Esophagus (tissue), 2 donors: ENCODE measurements around the gene CTPS1. TPM values are rescaled to one million over a fixed set of nuclear protein-coding genes. Genes with fewer than 3 reads are reported as not detected.

Source experiments
- H3K27ac ChIP-seq, 2 donors: one replicate each; pipeline ENCODE4 v1.5.1; 2013; ENCODE audit warnings: low read depth in 2 of 2, mild to moderate bottlenecking in 2 of 2, inconsistent platforms in 1 of 2, low read length in 1 of 2, moderate library complexity in 1 of 2
- H3K27me3 ChIP-seq, 2 donors: one replicate each; pipeline ENCODE4 v1.6.1; 2013; ENCODE audit warnings: low read length in 2 of 2, control low read depth in 1 of 2, mild to moderate bottlenecking in 1 of 2; ENCODE audit not compliant: insufficient read depth in 2 of 2, control insufficient read depth in 1 of 2
- H3K36me3 ChIP-seq, 2 donors: one replicate each; pipeline ENCODE4 v1.6.1; 2013; ENCODE audit warnings: low read length in 1 of 2; ENCODE audit not compliant: control insufficient read depth in 2 of 2, insufficient read depth in 2 of 2
- H3K4me1 ChIP-seq, 2 donors: one replicate each; pipeline ENCODE4 v1.6.1; 2013; ENCODE audit warnings: low read length in 1 of 2; ENCODE audit not compliant: control insufficient read depth in 2 of 2, insufficient read depth in 2 of 2
- H3K4me3 ChIP-seq, 2 donors: one replicate each; pipeline ENCODE4 v1.5.1; 2013; ENCODE audit warnings: low read length in 2 of 2, mild to moderate bottlenecking in 2 of 2, low read depth in 1 of 2, moderate library complexity in 1 of 2
- H3K9me3 ChIP-seq, 2 donors: one replicate each; pipeline ENCODE4 v1.6.1; 2013; ENCODE audit warnings: mild to moderate bottlenecking in 2 of 2, low read depth in 1 of 2, low read length in 1 of 2, moderate library complexity in 1 of 2; ENCODE audit not compliant: control insufficient read depth in 2 of 2, insufficient read depth in 1 of 2
- whole genome bisulfite sequencing, 2 donors: extraction: QIAGEN DNeasy Blood & Tissue Kit; methylation state at CpG; one replicate each; pipeline ENCODE4 v1.1.7; 2013; 5-methylcytosine and 5-hydroxymethylcytosine counted together
- polyA plus RNA-seq, 2 donors: library from polyadenylated mRNA; stranded (reverse); fragments of 200-250 nt; gene quantifications; one replicate each; pipeline ENCODE4 v1.2.3, GENCODE V29; 2013
- donor health status: healthy with polysubstance abuse.
- donor health status: Bipolar disorder and iron deficiency.

The CTPS1 gene
- polyA plus RNA-seq, 2 donors, result 10.8 to 17.7 TPM

DNA sequence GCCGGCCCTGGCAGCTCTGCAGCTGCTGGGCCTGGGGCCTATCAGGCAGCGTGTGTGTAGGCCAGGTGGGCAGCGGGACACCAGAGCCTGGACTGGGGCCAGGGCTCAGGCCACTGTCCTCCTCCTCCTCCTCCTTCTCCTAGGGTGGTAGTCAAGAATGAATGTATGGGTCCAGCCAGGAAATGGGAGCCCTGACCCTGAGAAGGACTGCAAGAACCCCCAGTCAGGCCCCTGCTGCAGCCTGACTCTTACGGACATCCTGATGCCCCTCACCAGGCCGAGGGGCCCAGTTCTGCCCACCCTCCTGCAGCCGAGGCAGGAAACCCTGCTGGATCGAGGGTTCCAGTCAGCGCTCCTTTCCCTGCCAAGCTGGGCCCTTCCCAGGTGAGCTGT lies 38.5 kb downstream of the CTPS1 start:
- H3K4me3 ChIP-seq, result no peak overlapping the region
- H3K36me3 ChIP-seq, result peaks cover 11 to 21% of the 10 kb centered on the region in 2 donors
- no peaks in the 10 kb centered on the region for H3K9me3 ChIP-seq
- H3K27ac ChIP-seq, result no peak overlapping the region
- H3K27me3 ChIP-seq, result no peaks in the 10 kb centered on the region
- H3K4me1 ChIP-seq, result peaks cover 3 to 5% of the 10 kb centered on the region in 2 donors
- WGBS, 2 donors, result 89 to 93% methylated on average over 8 of the region's 8 CpGs

DNA sequence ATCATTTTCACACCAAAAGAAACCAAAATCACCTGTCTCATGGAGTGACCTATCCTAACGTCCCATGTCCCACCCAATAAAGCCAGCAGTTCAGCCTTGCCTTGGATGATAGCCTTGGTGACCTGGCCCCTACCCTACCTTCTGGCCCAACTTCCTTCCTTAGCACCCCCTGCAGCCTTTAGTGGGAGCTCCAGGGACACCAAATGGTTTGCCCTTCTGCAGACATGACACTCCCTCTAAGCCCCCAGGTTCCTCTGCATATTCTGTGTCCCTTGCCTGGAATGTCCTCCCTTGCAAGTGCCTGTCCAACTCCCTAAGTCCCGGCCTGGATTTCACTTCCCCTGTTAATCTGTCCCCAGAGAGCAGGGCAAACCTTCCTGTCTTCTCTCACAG lies 39.9 kb downstream of the CTPS1 start:
- Histone ChIP-seq H3K4me1 (peaks cover 5 to 7% of the 10 kb centered on the region in 2 donors), H3K36me3 (peaks cover 7 to 21% of the 10 kb centered on the region in 2 donors), H3K4me3 (no peak overlapping the region), H3K27me3 (no peaks in the 10 kb centered on the region), H3K27ac (no peak overlapping the region), H3K9me3 (no peaks in the 10 kb centered on the region)
- WGBS, 2 donors, result 78 to 79% methylated on average over 2 of the region's 2 CpGs

DNA sequence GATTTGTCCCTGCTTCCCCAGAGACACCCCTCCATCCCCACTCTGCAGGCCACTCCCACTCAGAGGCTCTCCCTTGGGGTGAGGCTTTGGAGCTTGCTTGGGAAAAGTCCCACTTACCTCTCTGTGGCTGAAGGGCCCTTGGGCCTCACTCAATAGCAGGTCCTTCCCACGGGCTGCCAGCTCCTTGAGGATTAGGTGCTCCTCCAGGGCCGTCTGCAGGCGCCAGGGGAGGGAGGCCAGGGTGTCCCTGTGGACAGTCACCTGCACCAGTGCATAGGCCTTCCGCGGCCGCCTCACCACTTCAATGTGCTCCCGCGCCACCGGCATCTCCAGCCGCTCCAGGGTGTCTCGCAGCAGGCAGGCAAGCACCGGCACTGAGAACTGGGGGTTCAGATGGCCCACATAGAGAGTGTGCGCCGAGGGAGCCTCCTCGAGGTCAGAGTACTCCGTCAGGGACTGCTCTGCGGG lies 40.6 kb downstream of the CTPS1 start:
- 92 to 93% methylated on average over 17 of the region's 17 CpGs for WGBS, 2 donors
- peaks cover 5 to 7% of the 10 kb centered on the region in 2 donors for H3K4me1 ChIP-seq
- H3K27ac ChIP-seq, result no peak overlapping the region
- H3K9me3 ChIP-seq, result no peaks in the 10 kb centered on the region
- no peaks in the 10 kb centered on the region for H3K27me3 ChIP-seq
- peaks cover 7 to 21% of the 10 kb centered on the region in 2 donors for H3K36me3 ChIP-seq
- H3K4me3 ChIP-seq, result no peak overlapping the region

DNA sequence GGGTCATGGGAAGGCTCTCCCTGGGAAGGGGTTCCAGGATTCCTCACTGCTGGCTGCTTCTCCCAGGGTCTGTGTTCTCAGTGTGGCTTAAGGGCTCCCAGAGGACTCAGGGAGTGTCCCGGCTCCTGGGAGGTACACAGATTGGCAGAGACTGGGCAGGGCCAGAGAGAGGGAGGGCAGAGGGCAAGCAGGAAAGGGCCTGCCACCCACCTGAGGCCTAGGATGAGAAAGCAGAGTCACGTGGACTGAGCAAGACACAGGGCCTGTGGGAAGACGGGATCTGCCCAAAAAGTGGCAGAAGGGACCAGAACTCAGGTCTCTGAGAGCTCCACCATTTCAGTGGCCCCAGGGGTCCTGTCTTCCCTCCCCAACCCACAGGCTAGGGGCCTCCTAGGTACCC lies 41.2 kb downstream of the CTPS1 start:
- WGBS, 2 donors, result 54 to 59% methylated on average over 3 of the region's 3 CpGs
- Histone ChIP-seq H3K4me1 (peaks cover 5 to 7% of the 10 kb centered on the region in 2 donors), H3K4me3 (no peak overlapping the region), H3K27me3 (no peaks in the 10 kb centered on the region), H3K27ac (no peak overlapping the region), H3K36me3 (peaks cover 7 to 19% of the 10 kb centered on the region in 2 donors), H3K9me3 (no peaks in the 10 kb centered on the region)

DNA sequence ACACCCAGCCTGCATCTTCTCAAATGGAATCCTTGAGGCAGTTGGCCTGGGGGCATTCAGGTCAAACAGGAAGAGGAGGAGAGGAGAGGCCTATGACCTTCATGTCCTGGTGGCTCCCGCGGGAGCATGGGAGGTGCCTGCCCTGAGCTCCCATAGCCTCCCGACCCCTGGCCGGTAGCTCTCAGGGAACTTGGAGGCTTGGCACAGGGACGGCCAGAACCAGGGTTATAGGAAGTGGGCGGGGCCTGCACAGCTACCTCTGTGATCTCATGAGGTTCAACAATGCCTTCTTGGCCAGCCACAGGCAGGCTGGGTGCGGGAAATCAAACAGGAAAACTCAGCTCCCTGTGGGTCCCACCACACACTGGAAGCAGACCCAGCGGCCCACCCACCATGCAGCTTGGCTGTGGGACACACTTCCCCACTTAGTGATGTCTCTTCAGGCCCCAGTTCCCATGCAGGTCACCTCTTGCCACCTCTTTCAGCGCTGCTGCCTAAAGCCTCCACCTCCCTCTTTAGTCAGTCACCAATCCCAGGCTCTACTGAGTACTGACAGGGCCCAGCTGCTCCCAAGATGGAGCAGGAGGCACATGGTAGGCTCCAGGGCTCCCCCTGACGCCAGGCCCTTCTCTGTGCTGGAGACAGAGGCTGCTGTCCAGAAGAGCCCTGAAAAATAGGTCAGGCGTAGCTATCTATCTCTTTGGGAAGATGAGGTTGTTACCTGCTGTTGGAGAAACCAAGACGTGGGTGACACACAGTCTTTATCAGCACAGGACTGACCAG lies 42.2 kb downstream of the CTPS1 start, which contains the start of gene SLFNL1:
TSS of gene SLFNL1 (minus strand) at position 200 of the 783 bp plus-strand sequence. CDS start 1,065 bp downstream, outside the sequence.
- Histone ChIP-seq H3K9me3 (no peaks in the 10 kb centered on the region), H3K27ac (no peak within 1 kb of the TSS), H3K36me3 (peaks cover 7 to 15% of the 10 kb centered on the region in 2 donors), H3K27me3 (no peaks in the 10 kb centered on the region), H3K4me3 (no peak within 1 kb of the TSS), H3K4me1 (peaks cover 5 to 7% of the 10 kb centered on the region in 2 donors)
- 60 to 65% methylated on average over 12 of the region's 12 CpGs for WGBS, 2 donors

DNA sequence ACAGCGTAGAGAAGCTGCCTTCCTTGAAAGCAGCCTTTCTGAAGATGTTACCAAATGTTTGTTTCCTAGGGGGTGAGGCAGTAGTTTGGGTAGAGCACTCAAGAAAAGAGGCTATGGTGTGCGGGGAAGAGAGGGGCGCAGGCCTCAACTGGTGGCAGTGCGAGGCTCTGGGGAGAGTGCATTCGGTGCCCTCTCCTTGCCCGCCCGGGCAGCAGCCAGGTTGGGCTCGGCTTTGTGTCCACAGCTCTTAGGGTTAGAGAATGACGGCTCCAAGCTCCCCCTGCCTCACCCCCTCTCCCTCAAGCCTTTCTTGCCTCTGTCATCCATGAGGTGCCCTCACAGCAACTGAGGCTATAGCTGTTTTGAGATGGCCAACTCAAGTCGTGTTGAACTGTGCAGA lies 42.9 kb downstream of the CTPS1 start:
- WGBS, 2 donors, result 87 to 93% methylated on average over 10 of the region's 10 CpGs
- H3K36me3 ChIP-seq, result peaks cover 7 to 15% of the 10 kb centered on the region in 2 donors

DNA sequence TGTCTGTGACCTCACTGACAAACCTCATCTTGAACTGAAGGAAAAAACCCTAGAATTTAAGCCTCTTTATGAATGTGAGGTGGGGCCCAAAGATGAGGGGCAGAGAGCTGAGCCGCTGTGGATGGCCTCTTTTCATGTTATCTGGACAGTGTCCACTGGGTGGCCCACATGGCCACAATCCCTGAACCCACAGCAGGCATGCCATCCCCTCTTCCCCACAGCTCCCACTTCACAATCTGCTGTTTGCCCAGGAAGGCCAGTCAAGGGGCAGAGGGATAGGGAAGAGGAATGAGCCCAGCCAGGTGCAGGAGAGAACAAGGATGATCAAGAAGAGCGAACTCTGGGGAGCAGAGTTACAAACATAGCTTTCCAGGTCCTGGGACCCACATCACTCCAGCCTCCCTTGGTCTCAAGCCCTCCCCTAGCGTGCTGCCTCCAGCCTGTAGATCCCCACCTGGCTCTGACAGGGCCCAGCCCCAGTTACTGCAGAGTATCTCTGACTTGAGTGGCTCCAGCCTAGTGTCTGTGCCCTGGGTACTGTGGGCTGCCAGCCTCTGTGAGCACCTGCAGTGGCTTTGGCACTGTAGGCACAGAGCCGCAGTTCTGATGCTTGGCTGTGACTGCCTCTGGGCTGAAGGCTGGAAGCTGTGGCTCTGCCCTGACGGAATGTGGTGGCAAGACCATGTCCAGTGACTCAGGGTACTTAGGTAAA lies 43.9 kb downstream of the CTPS1 start:
- H3K4me1 ChIP-seq, result peaks cover 5 to 7% of the 10 kb centered on the region in 2 donors
- no peak overlapping the region for H3K27ac ChIP-seq
- peaks cover 0 to 14% of the 10 kb centered on the region in 2 donors for H3K36me3 ChIP-seq
- H3K9me3 ChIP-seq, result no peaks in the 10 kb centered on the region
- 91 to 93% methylated on average over 5 of the region's 5 CpGs for WGBS, 2 donors
- no peak overlapping the region for H3K4me3 ChIP-seq
- no peaks in the 10 kb centered on the region for H3K27me3 ChIP-seq

More for the DNA sequence above, 42.9 kb downstream of the CTPS1 start:
- no peak overlapping the region for H3K4me3 ChIP-seq
- H3K27ac ChIP-seq, result no peak overlapping the region
- H3K4me1 ChIP-seq, result peaks cover 5 to 7% of the 10 kb centered on the region in 2 donors
- no peaks in the 10 kb centered on the region for H3K27me3 ChIP-seq
- no peaks in the 10 kb centered on the region for H3K9me3 ChIP-seq

DNA sequence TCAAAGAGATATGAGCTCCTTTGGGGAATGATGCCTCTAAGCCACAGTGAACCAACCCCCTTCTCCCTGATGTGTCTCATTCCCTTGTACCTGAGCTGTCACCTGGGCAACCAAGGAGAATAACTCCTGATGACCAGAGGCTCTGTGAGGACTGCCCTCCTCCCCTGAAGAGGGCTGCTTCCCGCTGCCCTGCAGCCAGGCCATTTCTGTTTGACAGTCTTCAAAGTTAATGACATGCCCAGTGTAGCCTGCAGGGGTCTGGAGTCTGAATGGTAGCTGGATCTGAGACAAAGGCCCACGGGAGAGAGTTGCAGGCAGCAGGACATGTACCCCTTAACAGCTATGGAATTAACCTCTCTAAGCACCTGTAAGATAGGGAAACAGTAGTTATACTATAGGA lies 45.5 kb downstream of the CTPS1 start:
- Histone ChIP-seq H3K27me3 (no peaks in the 10 kb centered on the region), H3K4me1 (peaks cover 5 to 7% of the 10 kb centered on the region in 2 donors), H3K36me3 (peaks cover 0 to 20% of the 10 kb centered on the region in 2 donors), H3K27ac (no peak overlapping the region), H3K9me3 (no peaks in the 10 kb centered on the region), H3K4me3 (no peak overlapping the region)
- 67 to 71% methylated on average over 2 of the region's 2 CpGs for WGBS, 2 donors

DNA sequence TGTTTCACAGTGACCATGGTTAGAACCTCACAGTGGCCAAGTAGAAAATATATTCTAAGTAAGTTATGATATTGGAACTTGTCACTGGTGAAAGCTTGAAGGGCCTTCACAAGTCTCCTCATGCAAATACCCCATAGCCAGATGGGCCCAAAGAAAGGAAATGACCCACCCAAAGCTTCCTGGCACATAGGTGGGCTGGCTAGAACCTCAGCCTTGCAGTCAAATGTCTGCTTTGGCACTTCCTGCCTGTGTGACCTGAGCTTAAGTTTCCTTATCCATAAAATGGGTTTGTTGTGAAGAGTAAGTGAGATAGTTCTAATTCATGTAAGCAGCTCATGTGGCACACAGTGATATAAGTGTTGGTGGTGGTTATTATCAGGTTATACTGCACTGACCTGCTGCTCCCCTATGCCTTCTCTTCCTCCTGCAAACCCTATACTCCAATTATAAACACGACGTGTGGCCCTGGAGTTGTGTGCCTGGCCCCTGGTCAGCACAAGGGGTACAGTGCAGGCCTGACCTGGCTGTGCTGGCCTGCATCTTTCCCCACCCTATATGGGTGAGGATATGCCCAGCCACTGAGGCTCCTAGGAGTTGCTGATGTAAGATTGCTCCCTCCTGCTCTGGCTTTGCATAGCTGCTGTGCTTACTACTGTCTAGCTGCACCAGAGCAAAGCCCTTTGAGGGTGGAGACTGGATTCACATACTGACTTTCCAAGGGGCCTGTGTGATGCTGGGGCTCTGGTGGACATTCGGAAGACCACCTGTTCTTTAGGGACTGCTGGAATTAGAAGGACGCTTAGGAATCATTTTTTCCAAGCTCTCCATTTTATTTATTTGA lies 46.7 kb downstream of the CTPS1 start:
- 95 to 96% methylated on average over 4 of the region's 4 CpGs for WGBS, 2 donors
- Histone ChIP-seq H3K27me3 (no peaks in the 10 kb centered on the region), H3K27ac (no peak overlapping the region), H3K4me1 (peaks cover 5 to 7% of the 10 kb centered on the region in 2 donors), H3K4me3 (no peak overlapping the region), H3K36me3 (peaks cover under 1 to 20% of the 10 kb centered on the region in 2 donors), H3K9me3 (no peaks in the 10 kb centered on the region)
